Heart right ventricle (tissue), 16 donors: Measurements from ENCODE around the gene FARP2. TPM values are rescaled to one million over a fixed set of nuclear protein-coding genes. Genes with fewer than 3 reads are reported as not detected.
A peak's percentile ranks its signal among the peaks of the same experiment; 100 is the strongest.
"Not testable (repeated sequence)": the region's sequence is repeated elsewhere in the genome, so short reads cannot be mapped to it uniquely, and the experiment has no call there.

Experiments used
- ATAC-seq, 8 donors: fragments of 200-7000 bp; cut with Tn5 transposase; one replicate each; pipeline ENCODE4 v1.9.1; 2020; ENCODE audit warnings: mild to moderate bottlenecking in 8 of 8, moderate library complexity in 8 of 8, moderate number of reproducible peaks in 1 of 8
- DNase-seq, 2 donors: peaks; one replicate each; pipeline ENCODE4 v3.0.0-alpha.2; 2020
- H3K27ac ChIP-seq, 10 donors: fragments of 200-600 bp; sonication (generic) in 2 of 10; one replicate each; pipeline versions ENCODE4 v1.5.0 to v1.8.0; 2020 to 2022; ENCODE audit warnings: mild to moderate bottlenecking in 3 of 10
- H3K27me3 ChIP-seq, 7 donors: fragments of 200-600 bp; one replicate each; pipeline ENCODE4 v1.8.0; 2021 to 2022; ENCODE audit warnings: mild to moderate bottlenecking in 2 of 7
- H3K36me3 ChIP-seq, 9 donors: fragments of 200-600 bp; sonication (generic) in 1 of 9; one replicate each; pipeline versions ENCODE4 v1.5.0 to v1.8.0; 2020 to 2022; ENCODE audit warnings: mild to moderate bottlenecking in 2 of 9
- H3K4me1 ChIP-seq, 9 donors: fragments of 200-600 bp; sonication (generic) in 1 of 9; one replicate each; pipeline versions ENCODE4 v1.5.0 to v1.8.0; 2020 to 2022; ENCODE audit warnings: mild to moderate bottlenecking in 4 of 9
- H3K4me3 ChIP-seq, 10 donors: fragments of 200-600 bp; sonication (generic) in 2 of 10; one replicate each; pipeline versions ENCODE4 v1.5.0 to v1.8.0; 2020 to 2022; ENCODE audit warnings: mild to moderate bottlenecking in 7 of 10, moderate library complexity in 2 of 10
- H3K9me3 ChIP-seq, 11 donors: fragments of 200-600 bp in 10 of 11; sonication (generic) in 2 of 11; one replicate each; pipeline versions ENCODE4 v1.5.0 to v1.8.0; 2013 to 2022; ENCODE audit warnings: mild to moderate bottlenecking in 2 of 11, control low read depth in 1 of 11, moderate library complexity in 1 of 11
- WGBS, 2 donors: extraction: QIAGEN DNeasy Blood & Tissue Kit; methylation state at CpG; one replicate each; pipeline ENCODE4 v1.1.7; 2013; ENCODE audit warnings: inconsistent platforms in 1 of 2; 5-methylcytosine and 5-hydroxymethylcytosine counted together
- intact Hi-C, 10 donors: fragments of 100-400 bp; cut with DNase I; formaldehyde crosslinking; loops; one replicate each; pipeline versions ENCODE4 v1.11.1 to v1.14.2; 2022
- polyA plus RNA-seq, 2 donors: library from polyadenylated mRNA; stranded (reverse); fragments of 200-250 nt; gene quantifications; one replicate each; pipeline ENCODE4 v1.2.3, GENCODE V29; 2013
- total RNA-seq, 10 donors: library from RNA; stranded (reverse); fragmentation: NEBNext Ultra II Directional in 3 of 10; extraction: Animal tissue kit (Norgen Biotek cat#: 25700) in 3 of 10; gene quantifications; one replicate each; pipeline versions ENCODE4 v1.2.1 to v1.2.4, GENCODE V29; 2021 to 2023
- TF ChIP-seq, protein P1 (sequence below), 9 donors: fragments of 200-600 bp; sonication (generic) in 2 of 9; IDR thresholded peaks; one replicate each; pipeline versions ENCODE4 v1.5.0 to v1.8.0; 2021 to 2022; ENCODE audit warnings: antibody characterized with exemption in 9 of 9, mild to moderate bottlenecking in 5 of 9, moderate library complexity in 1 of 9
- donor health status: Arrhythmogenic right ventricular cardiomyopathy.
- donor health status: ischemic (EF 13 %, LVEDD 7.1; RV severe dilation, severe dysfunction).
- donor health status: healthy with polysubstance abuse.
- donor health status: DM: no; HTN: yes; CAD: no.
- donor health status: DM: no; HTN: no; CAD: no.
- donor health status: ischemic (EF 25% LVEDD 6.9; RV normal size, moderate dysfunction).
- donor health status: ischemic (EF 25% LVEDD 5.7; RV mildly dilated, moderate dysfunction).
- donor health status: healthy.
- donor health status: DM: yes; HTN: yes; CAD: no.
- donor health status: Ischemic cardiomyopathy.
- donor health status: ischemic (EF 35%, LVEDD 5.7; RV mildly dilated, moderate dysfunction).
- donor health status: nonischemic (EF 11% LVEDD 7.7; RV severe dilation, severe dysfunction).
- donor health status: DM: yes; HTN: yes; CAD: no.
- donor health status: PGD.
- donor health status: ischemic (EF 29% LVEDD 5.4; RV normal size, mild dysfunction).
- donor health status: nonischemic (EF 23%, LVEDD 6.1; RV moderate dilation, normal function).

FARP2 gene
- total and polyA plus RNA-seq, 12 donors: 7.1 to 23.6 (median 19.3) TPM

GRCh38 chr2:241415196-241415595 lies 59.1 kb downstream of the FARP2 start:
- ATAC-seq: peak in 1 of 8 donors; percentile 13
- TF ChIP-seq, protein P1, sequence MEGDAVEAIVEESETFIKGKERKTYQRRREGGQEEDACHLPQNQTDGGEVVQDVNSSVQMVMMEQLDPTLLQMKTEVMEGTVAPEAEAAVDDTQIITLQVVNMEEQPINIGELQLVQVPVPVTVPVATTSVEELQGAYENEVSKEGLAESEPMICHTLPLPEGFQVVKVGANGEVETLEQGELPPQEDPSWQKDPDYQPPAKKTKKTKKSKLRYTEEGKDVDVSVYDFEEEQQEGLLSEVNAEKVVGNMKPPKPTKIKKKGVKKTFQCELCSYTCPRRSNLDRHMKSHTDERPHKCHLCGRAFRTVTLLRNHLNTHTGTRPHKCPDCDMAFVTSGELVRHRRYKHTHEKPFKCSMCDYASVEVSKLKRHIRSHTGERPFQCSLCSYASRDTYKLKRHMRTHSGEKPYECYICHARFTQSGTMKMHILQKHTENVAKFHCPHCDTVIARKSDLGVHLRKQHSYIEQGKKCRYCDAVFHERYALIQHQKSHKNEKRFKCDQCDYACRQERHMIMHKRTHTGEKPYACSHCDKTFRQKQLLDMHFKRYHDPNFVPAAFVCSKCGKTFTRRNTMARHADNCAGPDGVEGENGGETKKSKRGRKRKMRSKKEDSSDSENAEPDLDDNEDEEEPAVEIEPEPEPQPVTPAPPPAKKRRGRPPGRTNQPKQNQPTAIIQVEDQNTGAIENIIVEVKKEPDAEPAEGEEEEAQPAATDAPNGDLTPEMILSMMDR (IDR thresholded peaks at IDR 0.05): no peak

GRCh38 chr2:241417626-241418025 lies 61.5 kb downstream of the FARP2 start:
- Histone ChIP-seq H3K4me1 (no peaks in the 10 kb centered on the region), H3K36me3 (peaks cover 0 to 98% (median 25%) of the 10 kb centered on the region in 9 donors), H3K4me3 (no peak overlapping the region), H3K9me3 (peaks cover 0 to 5% (median 0%) of the 10 kb centered on the region in 11 donors), H3K27me3 (no peaks in the 10 kb centered on the region), H3K27ac (no peak overlapping the region)
- WGBS, 2 donors: 91 to 93% methylated on average over 6 of the region's 6 CpGs
- DNase-seq (no peak), ATAC-seq (no peak)
- TF ChIP-seq, protein P1 (IDR thresholded peaks at IDR 0.05): no peak
- intact Hi-C loops: no loop called here

More at GRCh38 chr2:241415196-241415595, 59.1 kb downstream of the FARP2 start:
- intact Hi-C loops: no loop called here
- no peak for DNase-seq
- 93 to 95% methylated on average over 3 of the region's 3 CpGs for WGBS, 2 donors
- no peak overlapping the region for H3K27ac ChIP-seq
- peaks cover 0 to 98% (median 38%) of the 10 kb centered on the region in 9 donors for H3K36me3 ChIP-seq
- H3K9me3 ChIP-seq: no peaks in the 10 kb centered on the region
- no peak overlapping the region for H3K4me3 ChIP-seq
- no peaks in the 10 kb centered on the region for H3K4me1 ChIP-seq
- H3K27me3 ChIP-seq: no peaks in the 10 kb centered on the region

DNA sequence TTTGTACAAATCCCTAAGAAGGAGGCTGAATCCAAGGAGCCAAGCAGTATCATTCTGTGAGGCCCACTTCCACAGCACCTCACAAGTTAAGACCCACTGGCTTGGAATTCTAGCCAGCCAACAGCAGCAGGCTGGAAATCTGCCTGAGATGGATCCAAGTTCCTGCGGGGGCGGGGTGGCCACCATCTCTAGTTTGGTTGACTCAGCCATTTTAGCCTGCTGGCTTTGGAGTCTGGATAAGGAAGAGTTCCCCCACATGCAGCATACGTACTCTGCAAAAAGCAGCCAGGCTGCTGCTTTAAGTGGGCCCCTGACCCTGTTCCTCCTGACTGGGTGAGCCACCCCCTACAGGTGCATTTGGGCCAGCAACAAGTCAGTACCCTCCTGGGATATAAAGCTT lies 65.2 kb downstream of the FARP2 start:
- Histone ChIP-seq H3K4me1 (no peaks in the 10 kb centered on the region), H3K27me3 (no peaks in the 10 kb centered on the region), H3K4me3 (no peak overlapping the region), H3K9me3 (peaks cover 0 to 25% (median 13%) of the 10 kb centered on the region in 11 donors), H3K36me3 (peaks cover 0 to 78% (median 15%) of the 10 kb centered on the region in 9 donors), H3K27ac (no peak overlapping the region)
- TF ChIP-seq, protein P1 (IDR thresholded peaks at IDR 0.05): no peak
- 97 to 100% methylated on average over 3 of the region's 3 CpGs for WGBS, 2 donors
- intact Hi-C loops: no loop called here
- ATAC-seq (no peak), DNase-seq (no peak)

- intact Hi-C loops: not testable (repeated sequence)
- 95 to 97% methylated on average over 5 of the region's 5 CpGs for WGBS, 2 donors
- H3K36me3 ChIP-seq: peaks cover 0 to 74% (median 15%) of the 10 kb centered on the region in 9 donors
Measured at GRCh38 chr2:241421942-241422341, 65.9 kb downstream of the FARP2 start.

DNA sequence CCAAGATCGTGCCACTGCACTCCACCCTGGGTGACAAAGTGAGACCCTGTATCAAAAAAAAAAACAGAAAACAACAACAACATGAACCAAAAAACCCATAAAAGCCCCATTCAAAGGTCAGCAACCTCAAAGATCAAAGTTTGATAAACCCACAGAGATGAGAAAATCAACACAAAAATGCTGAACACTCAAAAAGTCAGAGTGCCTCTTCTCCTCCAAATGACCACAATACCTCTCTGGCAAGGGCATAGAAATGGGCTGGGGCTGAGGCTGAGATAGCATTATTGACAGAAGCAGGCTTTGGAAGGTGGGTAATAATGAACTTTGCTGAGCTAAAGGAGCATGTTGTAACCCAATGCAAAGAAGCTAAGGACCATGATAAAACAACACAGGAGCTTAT lies 66.3 kb downstream of the FARP2 start:
- Histone ChIP-seq H3K36me3 (peaks cover 0 to 74% (median 15%) of the 10 kb centered on the region in 9 donors), H3K9me3 (peaks cover 0 to 25% (median 13%) of the 10 kb centered on the region in 11 donors), H3K4me3 (no peak overlapping the region), H3K27ac (no peak overlapping the region), H3K4me1 (no peaks in the 10 kb centered on the region), H3K27me3 (no peaks in the 10 kb centered on the region)
- DNase-seq: no peak
- TF ChIP-seq, protein P1 (IDR thresholded peaks at IDR 0.05): no peak
- ATAC-seq: no peak
- 94 to 100% methylated on average over 1 of the region's 1 CpG for WGBS, 2 donors
- intact Hi-C loops: no loop called here

More at GRCh38 chr2:241421942-241422341, 65.9 kb downstream of the FARP2 start:
- not testable (repeated sequence) for H3K4me3 ChIP-seq, DNase-seq, H3K4me1 ChIP-seq, H3K27me3 ChIP-seq, H3K27ac ChIP-seq, ATAC-seq
- peaks cover 0 to 25% (median 13%) of the 10 kb centered on the region in 11 donors for H3K9me3 ChIP-seq

GRCh38 chr2:241423489-241423888 lies 67.4 kb downstream of the FARP2 start:
- ATAC-seq: not testable (repeated sequence)
- peaks cover 0 to 67% (median 15%) of the 10 kb centered on the region in 9 donors for H3K36me3 ChIP-seq

More at GRCh38 chr2:241423489-241423888, 67.4 kb downstream of the FARP2 start:
- H3K4me3 ChIP-seq, H3K27me3 ChIP-seq, H3K4me1 ChIP-seq, DNase-seq, H3K27ac ChIP-seq, intact Hi-C loops: not testable (repeated sequence)
- WGBS, 2 donors: 94 to 97% methylated on average over 1 of the region's 1 CpG
- peaks cover 0 to 25% (median 13%) of the 10 kb centered on the region in 11 donors for H3K9me3 ChIP-seq
